Stimulated activated CD8-positive, alpha-beta memory T cell treated with anti-CD3 and anti-CD28 coated beads, Interleukin-7, amount 100 ng/mL, for 1 hour (primary cell): ENCODE data around the gene DTNBP1.

ENCODE experiments used
- DNase-seq, 2 donors: peaks; one replicate each; pipeline ENCODE4 v3.0.0-alpha.2; 2020; ENCODE audit warnings: low read depth in 2 of 2

Gene DTNBP1

GRCh38 chr6:15515226-15515625 lies 147.6 kb downstream of the DTNBP1 start:
- DNase-seq = no peak

GRCh38 chr6:15513801-15514711 lies 148.8 kb downstream of the DTNBP1 start:
- no peak for DNase-seq

- DNase-seq = no peak
Measured at GRCh38 chr6:15513131-15513771, 149.6 kb downstream of the DTNBP1 start.

GRCh38 chr6:15512721-15513120 lies 150.1 kb downstream of the DTNBP1 start:
- no peak for DNase-seq

GRCh38 chr6:15512126-15512525 lies 150.7 kb downstream of the DTNBP1 start:
- no peak for DNase-seq

- DNase-seq = no peak
Measured at GRCh38 chr6:15511248-15512125, 151.3 kb downstream of the DTNBP1 start.

- no peak for DNase-seq
Measured at GRCh38 chr6:15510536-15511247, 152.1 kb downstream of the DTNBP1 start.

GRCh38 chr6:15510121-15510520 lies 152.7 kb downstream of the DTNBP1 start:
- no peak for DNase-seq

- no peak for DNase-seq
Measured at GRCh38 chr6:15509335-15509933, 153.4 kb downstream of the DTNBP1 start.

GRCh38 chr6:15508931-15509330 lies 153.9 kb downstream of the DTNBP1 start:
- no peak for DNase-seq

- no peak for DNase-seq
Measured at GRCh38 chr6:15508441-15508871, 154.4 kb downstream of the DTNBP1 start.

GRCh38 chr6:15507746-15508145 lies 155.1 kb downstream of the DTNBP1 start:
- DNase-seq = no peak

GRCh38 chr6:15507221-15507620 lies 155.6 kb downstream of the DTNBP1 start:
- DNase-seq = no peak

- no peak for DNase-seq
Measured at GRCh38 chr6:15506066-15506465, 156.8 kb downstream of the DTNBP1 start.

- no peak for DNase-seq
Measured at GRCh38 chr6:15505463-15505918, 157.3 kb downstream of the DTNBP1 start.

- DNase-seq = no peak
Measured at GRCh38 chr6:15504581-15505350, 158.1 kb downstream of the DTNBP1 start.

GRCh38 chr6:15504040-15504495 lies 158.8 kb downstream of the DTNBP1 start:
- no peak for DNase-seq

- no peak for DNase-seq
Measured at GRCh38 chr6:15503346-15503680, 159.5 kb downstream of the DTNBP1 start.

GRCh38 chr6:15502446-15503345 lies 160.1 kb downstream of the DTNBP1 start:
- no peak for DNase-seq
